Fibroblast of lung (primary cell): ENCODE measurements around the gene MAB21L4. TPM values are rescaled to one million over a fixed set of nuclear protein-coding genes. Genes with fewer than 3 reads are reported as not detected.

Experiments
- DNase-seq, 2 donors: peaks; one replicate each; pipeline versions ENCODE4 v3.0.0 to v3.0.0-alpha.2; 2010; ENCODE audit warnings: low read depth in 2 of 2
- H2AFZ ChIP-seq: 2 replicates; pipeline ENCODE4 v1.5.1; 2012; ENCODE audit warnings: low read length, control low read depth, inconsistent platforms
- H3K27ac ChIP-seq: 2 replicates; pipeline ENCODE4 v1.5.1; 2011; ENCODE audit warnings: low read length, control low read depth; ENCODE audit not compliant: insufficient read depth
- H3K27me3 ChIP-seq: 2 replicates; pipeline ENCODE4 v1.5.1; 2011; ENCODE audit warnings: mild to moderate bottlenecking, low read length; ENCODE audit not compliant: control insufficient read depth, insufficient read depth
- H3K36me3 ChIP-seq: 2 replicates; pipeline ENCODE4 v1.5.1; 2011; ENCODE audit warnings: low read length; ENCODE audit not compliant: control insufficient read depth, insufficient read depth
- H3K4me1 ChIP-seq: 2 replicates; pipeline ENCODE4 v1.5.1; 2011; ENCODE audit warnings: low read length; ENCODE audit not compliant: control insufficient read depth, insufficient read depth; ENCODE audit errors: extremely low read depth
- H3K4me2 ChIP-seq: 2 replicates; pipeline ENCODE4 v1.5.1; 2011; ENCODE audit warnings: low read length, control low read depth; ENCODE audit not compliant: insufficient read depth; ENCODE audit errors: extremely low read depth
- H3K4me3 ChIP-seq, 4 experiments: fragments of 200-600 bp in 1 of 4; sonication (generic) in 1 of 4; replicated peaks in 1 of 4; 2 replicates each; pipeline ENCODE4 v1.5.1; 2011 to 2016; ENCODE audit warnings: low read length in 4 of 4, low read depth in 3 of 4, mild to moderate bottlenecking in 3 of 4, control low read depth in 2 of 4, inconsistent platforms in 1 of 4, mixed read lengths in 1 of 4; ENCODE audit not compliant: insufficient read depth in 1 of 4; ENCODE audit errors: control extremely low read depth in 1 of 4
- H3K79me2 ChIP-seq: 2 replicates; pipeline ENCODE4 v1.5.1; 2012; ENCODE audit warnings: mild to moderate bottlenecking, low read length, inconsistent platforms; ENCODE audit not compliant: control insufficient read depth, insufficient read depth
- H3K9ac ChIP-seq: 2 replicates; pipeline ENCODE4 v1.5.1; 2011; ENCODE audit warnings: mild to moderate bottlenecking, low read length, control low read depth; ENCODE audit not compliant: insufficient read depth
- H3K9me3 ChIP-seq: 2 replicates; pipeline ENCODE4 v1.5.1; 2012; ENCODE audit warnings: low read depth, low read length; ENCODE audit not compliant: control insufficient read depth, insufficient read depth
- H4K20me1 ChIP-seq: 2 replicates; pipeline ENCODE4 v1.5.1; 2011; ENCODE audit warnings: low read length; ENCODE audit not compliant: control insufficient read depth, insufficient read depth; ENCODE audit errors: extremely low read depth
- EZH2 ChIP-seq: IDR thresholded peaks from 2 replicates; pipeline ENCODE4 v1.5.1; 2012; ENCODE audit warnings: low read length, control low read depth, mild to moderate bottlenecking; ENCODE audit errors: missing control alignments
- polyA plus RNA-seq, 2 donors: library from polyadenylated mRNA; depleted of rRNA in 1 of 2; stranded (reverse) in 1 of 2; unstranded in 1 of 2; fragments of >200 nt; gene quantifications; 2 replicates each; pipeline ENCODE4 v1.2.1, GENCODE V29; 2011 to 2012; ENCODE audit warnings: missing spikeins in 1 of 2
- total RNA-seq: library from RNA; depleted of rRNA; stranded (reverse); fragments of >200 nt; gene quantifications from 2 replicates; pipeline ENCODE4 v1.2.1, GENCODE V29; 2014
- TF ChIP-seq, protein P1 (sequence below), 2 donors: IDR thresholded peaks in 1 of 2; conservative IDR thresholded peaks in 1 of 2; 1 replicate in 1 of 2; 2 replicates in 1 of 2; pipeline ENCODE4 v1.5.1; 2011 to 2012; ENCODE audit warnings: low read length in 2 of 2, control low read depth in 1 of 2, inconsistent platforms in 1 of 2, low read depth in 1 of 2, mild to moderate bottlenecking in 1 of 2

The MAB21L4 gene
- total and polyA plus RNA-seq, 2 donors (not counting 1 experiment from before 2014, with no cell fraction given), result not detected

DNA sequence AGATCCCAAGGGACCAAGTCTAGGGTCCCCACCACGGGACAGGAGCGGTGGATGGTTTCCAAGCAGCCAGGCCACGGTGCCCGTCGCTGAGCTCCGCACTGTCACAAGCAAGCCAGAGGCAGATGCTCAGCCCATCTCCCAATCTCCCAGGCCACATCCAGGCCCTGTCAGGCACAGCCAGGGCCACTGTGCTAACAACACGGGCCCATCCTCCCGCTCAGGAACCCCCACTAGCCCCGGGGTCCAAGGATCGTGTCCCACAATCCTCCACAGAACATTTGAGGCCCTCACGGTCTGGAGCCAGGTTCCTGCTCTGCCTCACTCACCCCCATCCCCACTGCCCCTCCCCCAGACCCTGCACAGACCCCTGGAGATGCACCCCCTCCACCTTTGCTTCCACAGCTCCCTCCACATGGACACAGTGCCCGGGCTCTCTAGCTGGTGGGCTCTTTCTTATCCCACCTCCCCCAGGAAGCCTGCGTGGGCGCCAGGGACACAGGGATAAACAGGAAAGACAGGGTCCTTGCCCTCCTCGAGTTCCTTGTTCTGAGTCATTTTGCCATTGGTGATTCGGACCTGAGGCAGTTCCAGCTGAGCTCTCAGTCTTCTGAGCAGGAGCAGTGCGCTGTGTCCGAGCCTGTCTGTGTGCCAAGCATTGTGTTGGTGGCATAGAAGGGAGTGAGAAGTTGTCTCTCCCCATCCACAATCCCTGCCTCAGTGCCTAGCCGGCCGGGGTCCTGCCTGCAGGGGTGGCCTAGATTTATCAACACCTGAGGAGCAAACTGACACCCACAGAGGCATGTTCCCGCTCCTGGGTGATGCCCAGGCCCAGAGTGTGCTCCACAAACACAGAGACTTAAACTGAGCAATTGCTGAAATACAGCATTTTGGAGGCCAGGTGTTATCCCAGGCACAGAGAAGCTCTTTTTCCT, 17.2 kb upstream of the MAB21L4 start:
- no peak for TF ChIP-seq EZH2
- TF ChIP-seq, protein P1, sequence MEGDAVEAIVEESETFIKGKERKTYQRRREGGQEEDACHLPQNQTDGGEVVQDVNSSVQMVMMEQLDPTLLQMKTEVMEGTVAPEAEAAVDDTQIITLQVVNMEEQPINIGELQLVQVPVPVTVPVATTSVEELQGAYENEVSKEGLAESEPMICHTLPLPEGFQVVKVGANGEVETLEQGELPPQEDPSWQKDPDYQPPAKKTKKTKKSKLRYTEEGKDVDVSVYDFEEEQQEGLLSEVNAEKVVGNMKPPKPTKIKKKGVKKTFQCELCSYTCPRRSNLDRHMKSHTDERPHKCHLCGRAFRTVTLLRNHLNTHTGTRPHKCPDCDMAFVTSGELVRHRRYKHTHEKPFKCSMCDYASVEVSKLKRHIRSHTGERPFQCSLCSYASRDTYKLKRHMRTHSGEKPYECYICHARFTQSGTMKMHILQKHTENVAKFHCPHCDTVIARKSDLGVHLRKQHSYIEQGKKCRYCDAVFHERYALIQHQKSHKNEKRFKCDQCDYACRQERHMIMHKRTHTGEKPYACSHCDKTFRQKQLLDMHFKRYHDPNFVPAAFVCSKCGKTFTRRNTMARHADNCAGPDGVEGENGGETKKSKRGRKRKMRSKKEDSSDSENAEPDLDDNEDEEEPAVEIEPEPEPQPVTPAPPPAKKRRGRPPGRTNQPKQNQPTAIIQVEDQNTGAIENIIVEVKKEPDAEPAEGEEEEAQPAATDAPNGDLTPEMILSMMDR (conservative IDR thresholded peaks at IDR 0.05 in 1 of 2, IDR thresholded peaks at IDR 0.05 in 1 of 2; ENCODE audit: low read depth in 1 of 2, low read length in 2 of 2), result no peak
- H3K79me2 ChIP-seq, result no peaks in the 10 kb centered on the region
- H3K27ac ChIP-seq, result peak overlapping the region; percentile 13
- H3K9me3 ChIP-seq, result no peaks in the 10 kb centered on the region
- no peaks in the 10 kb centered on the region for H4K20me1 ChIP-seq
- H3K4me2 ChIP-seq, result no peak overlapping the region
- no peaks in the 10 kb centered on the region for H3K27me3 ChIP-seq
- no peak overlapping the region for H2AFZ ChIP-seq
- H3K9ac ChIP-seq, result no peak overlapping the region
- peak; percentile 35 to 49 for DNase-seq
- H3K36me3 ChIP-seq, result no peaks in the 10 kb centered on the region
- H3K4me1 ChIP-seq, result peaks cover 26% of the 10 kb centered on the region
- no peak overlapping the region for H3K4me3 ChIP-seq

DNA sequence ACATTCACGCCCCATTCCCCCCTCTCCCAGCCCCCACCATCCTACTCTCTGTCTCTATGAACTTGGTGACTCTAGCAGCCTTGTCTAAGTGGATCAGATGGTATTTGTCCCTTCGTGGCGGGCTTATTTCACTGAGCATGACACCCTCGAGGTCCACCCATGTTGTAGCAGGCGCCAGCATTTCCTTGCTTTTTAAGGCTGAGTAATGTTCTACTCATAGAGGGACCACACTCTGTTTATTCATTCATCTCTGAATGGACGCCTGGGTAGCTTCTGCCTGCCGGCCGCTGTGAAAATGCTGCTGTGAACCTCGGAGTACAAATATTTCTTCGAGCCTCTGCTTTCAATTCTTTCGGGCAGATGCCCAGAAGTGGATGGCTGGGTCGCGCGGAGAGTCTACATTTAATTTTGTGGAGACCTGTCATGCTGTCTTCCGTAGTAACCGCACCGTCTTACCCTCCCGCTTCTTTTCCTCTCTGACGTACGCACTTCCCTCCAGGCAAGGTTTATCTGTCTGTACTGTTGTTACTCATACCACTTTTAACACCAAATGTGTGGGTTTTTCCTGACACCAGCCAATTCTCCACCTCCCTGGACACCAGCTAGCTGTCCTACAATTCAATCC, 15.8 kb upstream of the MAB21L4 start:
- H3K4me2 ChIP-seq, result no peak overlapping the region
- DNase-seq, result peak in 1 of 2 donors; percentile 84
- no peaks in the 10 kb centered on the region for H3K36me3 ChIP-seq
- no peak overlapping the region for H3K27ac ChIP-seq
- H3K9me3 ChIP-seq, result no peaks in the 10 kb centered on the region
- H3K4me3 ChIP-seq, result no peak overlapping the region
- TF ChIP-seq, protein P1 (conservative IDR thresholded peaks at IDR 0.05 in 1 of 2, IDR thresholded peaks at IDR 0.05 in 1 of 2; ENCODE audit: low read depth in 1 of 2, low read length in 2 of 2), result no peak
- TF ChIP-seq EZH2, result no peak
- H2AFZ ChIP-seq, result no peak overlapping the region
- no peaks in the 10 kb centered on the region for H3K79me2 ChIP-seq
- H4K20me1 ChIP-seq, result no peaks in the 10 kb centered on the region
- H3K27me3 ChIP-seq, result no peaks in the 10 kb centered on the region
- no peak overlapping the region for H3K9ac ChIP-seq
- H3K4me1 ChIP-seq, result peaks cover 18% of the 10 kb centered on the region

DNA sequence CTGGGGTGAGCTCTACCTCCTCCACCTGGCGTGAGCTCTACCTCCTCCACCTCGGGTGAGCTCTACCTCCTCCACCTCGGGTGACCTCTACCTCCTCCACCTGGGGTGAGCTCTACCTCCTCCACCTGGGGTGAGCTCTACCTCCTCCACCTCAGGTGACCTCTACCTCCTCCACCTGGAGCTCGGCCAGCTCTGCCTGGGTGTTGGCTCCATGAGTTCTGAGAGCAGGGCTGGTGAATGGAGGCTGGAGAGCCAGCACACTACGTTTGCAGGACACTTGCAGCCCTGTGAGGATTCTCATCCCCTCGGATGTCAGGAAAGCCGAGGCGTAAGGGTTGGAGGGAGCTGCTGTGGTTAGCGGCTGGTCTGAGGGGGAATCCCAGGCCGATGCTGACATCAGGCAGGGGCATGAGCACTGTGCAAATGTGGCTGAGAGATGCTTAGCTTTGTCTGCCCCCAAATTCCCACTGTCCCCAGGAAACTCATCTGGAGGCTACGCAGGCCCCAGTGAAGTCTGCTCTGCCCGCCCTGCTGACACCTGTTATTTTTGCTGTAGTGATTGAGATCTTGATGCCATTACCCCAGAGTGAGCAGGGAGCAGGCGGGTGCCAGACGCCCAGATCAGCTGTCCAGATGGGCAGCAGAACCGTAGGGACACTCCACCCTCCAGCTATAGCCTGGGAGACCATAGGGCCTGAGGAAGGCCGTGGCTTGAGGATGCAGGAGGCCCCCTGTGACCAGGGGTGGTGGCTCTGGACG, 13.4 kb upstream of the MAB21L4 start:
- H4K20me1 ChIP-seq, result no peaks in the 10 kb centered on the region
- no peaks in the 10 kb centered on the region for H3K27me3 ChIP-seq
- H3K27ac ChIP-seq, result no peak overlapping the region
- peaks cover 6% of the 10 kb centered on the region for H3K4me1 ChIP-seq
- no peak overlapping the region for H3K4me3 ChIP-seq
- no peaks in the 10 kb centered on the region for H3K79me2 ChIP-seq
- H2AFZ ChIP-seq, result no peak overlapping the region
- no peaks in the 10 kb centered on the region for H3K36me3 ChIP-seq
- TF ChIP-seq EZH2, result no peak
- TF ChIP-seq, protein P1 (conservative IDR thresholded peaks at IDR 0.05 in 1 of 2, IDR thresholded peaks at IDR 0.05 in 1 of 2; ENCODE audit: low read depth in 1 of 2, low read length in 2 of 2), result no peak
- DNase-seq, result no peak
- H3K9ac ChIP-seq, result no peak overlapping the region
- no peaks in the 10 kb centered on the region for H3K9me3 ChIP-seq
- no peak overlapping the region for H3K4me2 ChIP-seq
